HG03378 (cell line): Measurements from ENCODE around the gene FOXN3.
A peak's percentile ranks its signal among the peaks of the same experiment; 100 is the strongest.

Experiments
- ATAC-seq: cut with Tn5 transposase; IDR thresholded peaks from one replicate; pipeline ENCODE4 v1.9.1; 2021; ENCODE audit warnings: mild to moderate bottlenecking, moderate library complexity; ENCODE audit not compliant: unreplicated experiment

The FOXN3 gene

GRCh38 chr14:89432226-89432625 is 15.2 kb upstream of the FOXN3 start:
- no peak for ATAC-seq

- ATAC-seq: peak; percentile 93
Measured at GRCh38 chr14:89430391-89431236, 13.6 kb upstream of the FOXN3 start.

- no peak for ATAC-seq
Measured at GRCh38 chr14:89429199-89430181, 12.5 kb upstream of the FOXN3 start.

GRCh38 chr14:89428546-89429198 is 11.6 kb upstream of the FOXN3 start:
- ATAC-seq: no peak

- ATAC-seq: no peak
Measured at GRCh38 chr14:89428173-89428523, 11.1 kb upstream of the FOXN3 start.

GRCh38 chr14:89427426-89428172 is 10.6 kb upstream of the FOXN3 start:
- ATAC-seq: no peak

GRCh38 chr14:89425931-89426330 is 8.9 kb upstream of the FOXN3 start:
- peak; percentile 25 for ATAC-seq

- ATAC-seq: no peak
Measured at GRCh38 chr14:89424241-89424640, 7.2 kb upstream of the FOXN3 start.

GRCh38 chr14:89422952-89423345 is 5.9 kb upstream of the FOXN3 start:
- ATAC-seq: no peak

- no peak for ATAC-seq
Measured at GRCh38 chr14:89422181-89422951, 5.3 kb upstream of the FOXN3 start.

GRCh38 chr14:89420502-89420901 is 3.5 kb upstream of the FOXN3 start:
- no peak for ATAC-seq

GRCh38 chr14:89419973-89420482 is 3.0 kb upstream of the FOXN3 start:
- ATAC-seq: no peak

- no peak for ATAC-seq
Measured at GRCh38 chr14:89418976-89419375, 1.9 kb upstream of the FOXN3 start.

- ATAC-seq: no peak
Measured at GRCh38 chr14:89418452-89418851, 1.4 kb upstream of the FOXN3 start.

GRCh38 chr14:89417465-89418225 is 612 bp upstream of the FOXN3 start:
- ATAC-seq: peak; percentile 58

GRCh38 chr14:89416002-89416995 is 734 bp downstream of the FOXN3 start:
- ATAC-seq: peak; percentile 93

GRCh38 chr14:89415159-89415558 is 1.9 kb downstream of the FOXN3 start:
- ATAC-seq: no peak

GRCh38 chr14:89411976-89412375 is 5.1 kb downstream of the FOXN3 start:
- ATAC-seq: no peak
